ENCODE data around the gene PLPP2. TPM values are rescaled to one million over a fixed set of nuclear protein-coding genes. Genes with fewer than 3 reads are reported as not detected.

Gene PLPP2
- polyA plus RNA-seq, 1 experiment, result 3.9 TPM

- no peak for DNase-seq (ENCODE audit: low read depth, low spot score)
These were observed 3.9 kb upstream of the PLPP2 start for GRCh38 chr19:294946-295686.

GRCh38 chr19:294341-294945 is 3.2 kb upstream of the PLPP2 start:
- POLR2A ChIA-PET, result no interaction called here

More at GRCh38 chr19:294946-295686, 3.9 kb upstream of the PLPP2 start:
- H3K4me3 ChIP-seq (ENCODE audit: low read depth, low read length), result peak overlapping the region; percentile 25; the same call in 1 of the 2 replicates
- H3K27me3 ChIP-seq (ENCODE audit: control insufficient read depth, insufficient read depth, low read length), result peaks cover 38% of the 10 kb centered on the region
- no peak overlapping the region for H3K27ac ChIP-seq (ENCODE audit: low read depth, low read length)
- peaks cover 10% of the 10 kb centered on the region; the same call in 1 of the 2 replicates for H3K9me3 ChIP-seq (ENCODE audit: control insufficient read depth, insufficient read depth, low read length)
- ChIA-PET CTCF (interaction anchor here (0.8 to 1.6 kb wide), 3 partner anchors 8 to 40 kb away, joined by 3 to 5 read pairs (median 3); no protein-coding TSS in a partner anchor), POLR2A (no interaction called here)
- peak; percentile 75 for TF ChIP-seq CTCF (IDR thresholded peaks at IDR 0.05; ENCODE audit: low read depth, low read length)

GRCh38 chr19:293436-294110 is 2.4 kb upstream of the PLPP2 start:
- POLR2A ChIA-PET, result no interaction called here

More at GRCh38 chr19:294341-294945, 3.2 kb upstream of the PLPP2 start:
- H3K4me3 ChIP-seq (ENCODE audit: low read depth, low read length), result no peak overlapping the region; the same call in 1 of the 2 replicates
- peaks cover 39% of the 10 kb centered on the region for H3K27me3 ChIP-seq (ENCODE audit: control insufficient read depth, insufficient read depth, low read length)
- no peak for DNase-seq (ENCODE audit: low read depth, low spot score)
- no peak overlapping the region for H3K27ac ChIP-seq (ENCODE audit: low read depth, low read length)
- peaks cover 10% of the 10 kb centered on the region; the same call in 1 of the 2 replicates for H3K9me3 ChIP-seq (ENCODE audit: control insufficient read depth, insufficient read depth, low read length)
- CTCF ChIA-PET, result interaction anchor here (1.6 kb wide), 1 partner anchor 16 kb away, joined by 3 read pairs; no protein-coding TSS in a partner anchor
- no peak; the same call in 1 of the 2 replicates for TF ChIP-seq CTCF (IDR thresholded peaks at IDR 0.05; ENCODE audit: low read depth, low read length)

GRCh38 chr19:292951-293350 is 1.7 kb upstream of the PLPP2 start:
- ChIA-PET POLR2A (no interaction called here), CTCF (no interaction called here)

More at GRCh38 chr19:293436-294110, 2.4 kb upstream of the PLPP2 start:
- no peak for TF ChIP-seq CTCF (IDR thresholded peaks at IDR 0.05; ENCODE audit: low read depth, low read length)
- Histone ChIP-seq H3K4me3 (ENCODE audit: low read depth, low read length) (no peak overlapping the region), H3K27me3 (ENCODE audit: control insufficient read depth, insufficient read depth, low read length) (peaks cover 39% of the 10 kb centered on the region), H3K9me3 (ENCODE audit: control insufficient read depth, insufficient read depth, low read length) (peaks cover 10% of the 10 kb centered on the region; the same call in 1 of the 2 replicates), H3K27ac (ENCODE audit: low read depth, low read length) (no peak overlapping the region)
- DNase-seq (ENCODE audit: low read depth, low spot score), result no peak
- CTCF ChIA-PET, result interaction anchor here (1.6 kb wide), 1 partner anchor 17 kb away, joined by 3 read pairs; no protein-coding TSS in a partner anchor

More at GRCh38 chr19:292951-293350, 1.7 kb upstream of the PLPP2 start:
- no peak for DNase-seq (ENCODE audit: low read depth, low spot score)
- H3K4me3 ChIP-seq (ENCODE audit: low read depth, low read length), result no peak overlapping the region
- TF ChIP-seq CTCF (IDR thresholded peaks at IDR 0.05; ENCODE audit: low read depth, low read length), result no peak
- H3K27ac ChIP-seq (ENCODE audit: low read depth, low read length), result no peak overlapping the region
- H3K27me3 ChIP-seq (ENCODE audit: control insufficient read depth, insufficient read depth, low read length), result peaks cover 39% of the 10 kb centered on the region
- peaks cover 10% of the 10 kb centered on the region; the same call in 1 of the 2 replicates for H3K9me3 ChIP-seq (ENCODE audit: control insufficient read depth, insufficient read depth, low read length)
